Esophagus mucosa (tissue), 1 donor: ENCODE measurements around the gene RMI2. TPM values are rescaled to one million over a fixed set of nuclear protein-coding genes. Genes with fewer than 3 reads are reported as not detected.
"Not testable (repeated sequence)": the region's sequence is repeated elsewhere in the genome, so short reads cannot be mapped to it uniquely, and the experiment has no call there.

Experiments used
- ATAC-seq: fragments of 200-7000 bp; cut with Tn5 transposase; one replicate; pipeline ENCODE4 v1.9.1; 2020
- total RNA-seq: library from RNA; stranded (reverse); gene quantifications from one replicate; pipeline ENCODE4 v1.2.4, GENCODE V29; 2023
- donor health status: DM: yes; HTN: yes; CAD: no.

Gene RMI2
- total RNA-seq: 11.0 TPM

GRCh38 chr16:11345040-11345862, at the start of gene RMI2:
Gene RMI2 (plus strand): TSS chr16:11345459. CDS start chr16:11345472, 13 bp downstream.
- ATAC-seq: peak; percentile 93

GRCh38 chr16:11295672-11296071, 49.6 kb upstream of the RMI2 start:
- no peak for ATAC-seq

DNA sequence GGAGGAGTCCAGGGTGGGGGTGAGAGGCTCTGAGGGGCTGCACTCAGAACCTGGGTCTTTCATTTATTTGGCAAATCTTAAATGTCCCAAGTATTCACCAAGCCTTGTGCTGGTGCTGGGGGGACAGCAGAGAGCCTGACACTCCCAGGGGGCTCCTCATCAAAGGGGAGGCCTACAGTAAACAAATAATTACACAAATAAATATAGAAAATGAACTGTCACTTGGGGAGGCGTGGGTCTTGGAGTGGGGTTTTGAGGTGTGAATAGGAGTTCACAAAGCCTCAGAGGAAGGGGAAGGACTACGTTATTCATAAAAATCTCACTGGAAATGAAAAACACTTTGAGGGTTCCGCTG, 48.9 kb upstream of the RMI2 start:
- no peak for ATAC-seq

DNA sequence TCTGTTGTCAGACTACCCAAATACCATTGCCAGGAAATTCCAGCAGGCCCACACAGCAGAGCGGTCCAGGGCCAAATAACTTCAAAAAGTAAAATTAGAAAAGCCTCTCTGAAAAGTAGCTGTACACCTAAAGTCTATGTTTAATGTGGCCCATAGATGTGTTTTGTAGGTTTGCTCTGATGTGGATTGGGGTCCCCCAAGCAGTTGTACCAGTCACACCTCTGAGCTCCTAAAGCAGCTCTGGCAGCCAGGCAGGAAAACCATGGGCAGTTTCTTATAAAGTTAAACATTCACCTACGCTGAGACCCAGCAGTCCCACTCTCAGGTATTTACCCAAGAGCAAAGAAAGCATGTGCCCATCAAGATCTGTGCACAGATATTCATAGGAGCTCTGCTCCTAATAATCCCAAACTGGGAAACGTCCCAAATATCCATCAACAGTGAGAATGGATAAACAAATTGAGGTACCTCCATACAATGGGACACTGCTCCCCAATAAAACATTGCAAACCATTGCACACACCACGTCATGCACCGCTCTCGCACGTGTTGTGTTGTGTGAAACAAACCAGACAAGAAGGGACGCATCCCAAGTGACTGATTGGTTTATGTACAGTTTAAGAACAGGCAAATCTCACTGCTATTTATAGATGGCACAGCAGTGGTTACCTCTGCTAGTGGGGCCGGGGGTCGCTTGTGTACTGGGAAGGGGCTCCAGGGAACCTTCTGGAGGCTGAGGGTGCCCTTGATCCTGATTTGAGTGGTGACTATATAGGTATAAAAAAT, 48.4 kb upstream of the RMI2 start:
- peak; percentile 80 for ATAC-seq

GRCh38 chr16:11297492-11298142, 47.6 kb upstream of the RMI2 start:
- ATAC-seq: peak; percentile 75

DNA sequence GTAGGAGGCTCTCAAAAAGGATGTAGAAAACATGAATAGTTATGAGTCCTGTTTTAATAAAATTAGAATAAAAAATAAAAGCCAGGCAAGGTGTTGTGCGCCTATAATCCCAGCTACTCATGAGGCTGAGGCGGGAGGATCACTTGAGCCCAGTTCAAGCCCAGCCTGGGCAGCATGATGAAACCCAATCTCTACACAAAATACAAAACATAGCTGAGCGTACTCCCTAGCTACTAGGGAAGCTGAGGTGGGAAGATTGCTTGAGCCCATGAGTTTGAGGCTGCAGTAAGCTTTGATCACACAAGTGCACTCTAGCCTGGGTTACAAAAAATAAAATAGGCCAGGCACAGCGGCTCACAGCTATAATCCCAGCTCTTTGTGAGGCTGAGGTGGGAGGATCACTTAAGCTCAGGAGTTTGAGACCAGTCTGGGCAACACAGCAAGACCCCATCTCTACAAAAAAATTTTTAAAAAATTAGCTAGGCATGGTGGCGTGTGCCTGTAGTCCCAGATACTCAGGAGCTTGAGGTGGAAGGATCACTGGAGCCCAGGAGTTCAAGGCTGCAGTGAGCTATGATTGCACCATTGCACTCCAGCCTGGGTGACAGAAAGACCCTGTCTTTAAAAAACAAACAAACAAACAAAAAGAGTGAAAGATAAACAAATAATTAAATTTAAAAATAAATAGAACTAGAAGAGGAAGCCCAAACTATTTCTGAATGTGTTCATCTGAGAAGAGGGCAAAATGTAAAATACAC, 46.9 kb upstream of the RMI2 start:
- no peak for ATAC-seq

DNA sequence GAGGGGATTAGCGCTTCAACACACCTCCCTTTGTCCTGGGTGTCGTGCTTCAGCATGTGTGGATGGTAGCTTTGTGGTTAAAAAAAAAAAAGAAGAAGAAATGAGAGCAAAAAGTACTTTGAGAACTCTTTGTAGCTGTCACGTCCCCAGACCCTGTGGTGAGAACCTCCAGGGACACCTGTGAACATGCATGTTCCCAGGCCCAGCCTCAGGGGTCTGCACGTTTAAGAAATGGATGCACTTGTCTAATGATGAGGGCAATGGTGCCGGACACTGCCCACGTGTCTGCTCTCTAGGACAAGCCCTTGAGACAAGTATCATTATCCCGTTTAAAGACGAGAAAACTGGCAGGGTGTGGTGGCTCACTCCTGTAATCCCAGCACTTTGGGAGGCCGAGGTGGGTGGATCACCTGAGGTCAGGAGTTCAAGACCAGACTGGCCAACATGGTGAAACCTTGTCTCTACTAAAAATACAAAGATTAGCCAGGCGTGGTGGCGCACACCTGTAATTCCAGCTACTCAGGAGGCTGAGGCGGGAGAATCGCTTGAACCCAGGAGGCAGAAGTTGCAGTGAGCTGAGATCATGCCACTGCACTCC, 46.2 kb upstream of the RMI2 start:
- ATAC-seq: not testable (repeated sequence)

DNA sequence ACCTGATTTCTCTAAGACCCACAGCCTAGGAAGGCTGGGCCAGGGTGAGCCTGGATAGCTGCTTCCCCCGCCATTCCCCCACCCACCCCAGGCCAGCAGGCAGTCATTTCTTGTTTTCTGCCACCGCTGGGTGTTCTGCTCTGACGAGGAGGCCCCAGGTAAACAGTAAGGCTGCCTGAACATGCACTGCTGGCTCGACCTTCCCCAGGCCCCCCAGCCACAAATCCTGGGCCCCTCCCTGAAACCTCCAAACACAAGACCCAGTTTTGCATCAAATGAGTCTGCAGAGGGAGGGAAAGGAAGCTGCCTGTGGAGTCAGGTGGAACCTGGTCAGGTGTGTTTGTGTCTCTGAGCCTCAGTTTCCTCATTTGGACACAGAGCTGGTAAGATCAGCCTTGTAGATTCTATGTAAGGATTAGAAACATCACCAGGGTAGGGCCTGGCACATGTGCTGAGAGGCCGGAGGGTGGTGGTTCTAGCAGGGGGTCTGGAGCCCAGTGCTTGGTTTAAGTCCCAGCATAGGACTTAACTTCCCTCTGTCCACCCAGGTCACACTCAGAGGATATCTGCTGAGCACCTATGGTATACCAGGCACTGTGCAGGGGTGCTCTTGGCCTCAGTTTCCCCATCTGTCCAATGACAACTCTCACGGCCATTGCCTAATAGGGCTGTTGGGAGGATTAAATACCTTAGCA, 45.2 kb upstream of the RMI2 start:
- ATAC-seq: no peak

GRCh38 chr16:11300560-11300892, 44.7 kb upstream of the RMI2 start:
- ATAC-seq: no peak

DNA sequence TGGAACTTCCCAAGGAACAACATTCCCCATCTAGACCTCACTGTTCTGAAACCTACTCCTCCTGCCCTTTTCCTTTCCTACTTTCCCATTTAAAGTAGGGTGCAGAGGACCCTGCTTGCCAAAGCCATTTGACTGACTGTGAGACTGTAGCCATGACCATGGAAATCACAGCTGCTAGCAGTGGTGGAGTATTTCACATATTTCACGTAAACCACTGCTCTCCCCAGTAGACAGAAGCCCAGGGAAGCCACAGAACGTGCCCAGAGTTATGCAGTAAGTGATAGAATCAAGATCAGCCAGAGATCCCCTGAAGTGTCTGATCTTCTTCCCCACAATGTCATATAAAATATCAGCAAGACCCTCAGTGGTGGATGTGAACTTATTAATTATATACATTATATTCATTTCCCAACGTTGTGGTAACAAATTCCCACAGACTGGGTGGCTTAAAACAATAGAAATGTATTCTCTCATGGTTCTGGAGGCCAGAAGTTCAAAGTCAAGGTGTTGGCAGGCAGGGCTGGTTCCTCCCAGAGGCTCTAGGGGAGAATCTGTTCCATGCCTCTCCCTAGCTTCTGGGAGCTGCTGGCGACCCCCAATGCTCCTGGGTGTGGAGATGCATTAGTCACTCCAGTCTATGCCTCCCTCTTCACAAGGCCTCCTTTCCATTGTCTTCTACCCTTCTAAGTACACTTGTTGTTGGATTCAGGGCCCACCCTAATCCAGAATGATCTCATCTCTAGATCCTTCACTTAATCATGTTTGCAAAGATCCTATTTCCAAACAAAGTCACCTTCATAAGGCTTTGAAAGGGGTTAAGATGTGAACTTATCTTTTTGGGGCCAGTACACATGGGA, 43.4 kb upstream of the RMI2 start:
- ATAC-seq: peak; percentile 69

GRCh38 chr16:11302977-11303376, 42.3 kb upstream of the RMI2 start:
- ATAC-seq: peak; percentile 15

GRCh38 chr16:11303405-11304138, 41.7 kb upstream of the RMI2 start:
- ATAC-seq: no peak

- ATAC-seq: no peak
These were observed 38.9 kb upstream of the RMI2 start for GRCh38 chr16:11306381-11306780.

DNA sequence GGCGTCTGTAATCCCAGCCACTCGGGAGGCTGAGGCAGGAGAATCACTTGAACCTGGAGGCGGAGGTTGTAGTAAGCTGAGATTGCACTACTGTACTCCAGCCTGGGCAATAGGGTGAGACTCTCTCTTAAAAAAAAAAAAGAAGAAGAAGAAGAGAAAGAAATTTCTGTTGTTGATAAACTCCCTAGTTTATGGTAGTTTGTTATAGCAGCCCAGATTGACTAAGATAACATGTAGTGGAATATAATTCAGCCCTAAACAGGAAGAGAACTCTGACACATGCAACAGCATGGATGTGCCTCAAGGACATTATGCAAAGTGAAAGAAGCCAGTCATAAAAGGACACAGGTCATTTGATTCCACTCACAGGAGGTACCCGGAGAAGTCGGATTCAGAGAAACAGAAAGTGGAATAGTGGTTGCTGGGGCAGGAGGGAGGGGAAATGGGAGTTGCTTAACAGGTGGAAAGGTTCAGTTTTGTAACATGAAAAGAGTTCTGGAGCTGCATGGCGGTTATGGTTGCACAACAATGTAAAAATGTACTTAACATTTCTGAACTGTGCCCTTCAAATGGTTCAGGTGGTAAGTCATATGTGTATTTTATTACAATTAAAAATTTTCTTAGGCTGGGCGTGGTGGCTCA, 38.1 kb upstream of the RMI2 start:
- no peak for ATAC-seq

GRCh38 chr16:11307639-11308492, 37.4 kb upstream of the RMI2 start:
- ATAC-seq: no peak

- ATAC-seq: peak; percentile 55
These were observed 36.6 kb upstream of the RMI2 start for GRCh38 chr16:11308493-11309283.

DNA sequence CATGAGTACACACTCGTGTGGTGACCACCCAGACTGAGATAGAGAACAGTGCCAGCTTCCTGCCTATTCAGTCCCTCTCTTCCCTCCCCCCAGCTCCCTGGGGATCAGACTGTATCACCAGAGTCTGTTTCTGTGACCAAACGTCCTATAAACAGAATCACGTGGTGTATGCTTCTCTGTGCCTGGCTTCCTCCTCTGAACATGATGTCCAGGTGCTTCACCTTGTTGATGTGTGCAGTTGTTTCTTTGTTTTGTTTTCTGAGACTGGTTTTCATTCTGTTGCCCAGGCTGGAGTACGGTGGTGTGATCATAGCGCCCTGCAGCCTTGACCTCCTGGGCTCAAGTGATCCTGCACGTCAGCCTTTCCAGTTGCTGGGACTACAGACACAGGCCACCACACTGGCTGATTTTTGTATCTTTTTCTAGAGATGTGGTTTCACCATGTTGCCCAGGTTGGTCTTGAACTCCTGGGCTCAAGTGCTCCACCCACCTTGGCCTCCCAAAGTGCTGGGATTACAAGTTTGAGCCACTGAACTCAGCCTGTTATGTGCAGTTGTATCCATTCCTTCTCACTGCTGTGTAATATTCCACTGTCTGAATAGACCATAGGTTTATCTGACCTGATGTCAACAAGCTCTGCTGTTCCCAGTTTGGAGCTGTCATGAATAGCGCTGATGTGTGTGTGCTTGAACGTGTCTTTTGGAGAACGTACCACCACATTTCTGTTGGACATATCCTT, 35.2 kb upstream of the RMI2 start:
- peak; percentile 44 for ATAC-seq
